Prostate gland (tissue), 2 donors: ENCODE results near the gene PGM1.

ENCODE experiments used
- CTCF ChIP-seq, 4 experiments: fragments of 200-600 bp in 2 of 4; fragments of 450-650 bp in 2 of 4; sonication (generic) in 2 of 4; IDR thresholded peaks; 1 replicate in 3 of 4; 2 replicates in 1 of 4; pipeline ENCODE4 v1.5.1; 2016 to 2019; ENCODE audit warnings: antibody characterized with exemption in 4 of 4, mild to moderate bottlenecking in 2 of 4, moderate library complexity in 2 of 4
- POLR2A ChIP-seq: fragments of 450-650 bp; IDR thresholded peaks from one replicate; pipeline ENCODE4 v1.6.1; 2016; ENCODE audit warnings: antibody characterized with exemption, mild to moderate bottlenecking
- POLR2AphosphoS5 ChIP-seq: sonication (generic); formaldehyde crosslinking; IDR thresholded peaks from one replicate; pipeline ENCODE4 v1.6.1; 2017; ENCODE audit warnings: antibody characterized with exemption

- TF ChIP-seq POLR2AphosphoS5 (no peak), CTCF (IDR thresholded peaks at IDR 0.05) (no peak), POLR2A (no peak)
These were observed 31.7 kb downstream of the PGM1 start for GRCh38 chr1:63624911-63625310.
